HEK293 (cell line): ENCODE measurements around the gene AUH.

Source experiments
- ZNF510 ChIP-seq: fragments of 450-650 bp; formaldehyde crosslinking; IDR thresholded peaks from 2 replicates; pipeline ENCODE4 v1.5.1; 2018; ENCODE audit warnings: mild to moderate bottlenecking, missing genetic modification characterization, missing biosample characterization; ENCODE audit not compliant: insufficient replicate concordance
- TF ChIP-seq, protein P1 (sequence below): fragments of 450-650 bp; formaldehyde crosslinking; IDR thresholded peaks from 2 replicates; pipeline ENCODE4 v1.5.1; 2016; ENCODE audit warnings: missing biosample characterization, missing genetic modification characterization
- TF ChIP-seq, protein P2 (sequence below): sonication (generic); formaldehyde crosslinking; IDR thresholded peaks from 2 replicates; pipeline ENCODE4 v1.8.1; 2022; ENCODE audit warnings: mild to moderate bottlenecking, moderate library complexity, missing genetic modification reagents

DNA sequence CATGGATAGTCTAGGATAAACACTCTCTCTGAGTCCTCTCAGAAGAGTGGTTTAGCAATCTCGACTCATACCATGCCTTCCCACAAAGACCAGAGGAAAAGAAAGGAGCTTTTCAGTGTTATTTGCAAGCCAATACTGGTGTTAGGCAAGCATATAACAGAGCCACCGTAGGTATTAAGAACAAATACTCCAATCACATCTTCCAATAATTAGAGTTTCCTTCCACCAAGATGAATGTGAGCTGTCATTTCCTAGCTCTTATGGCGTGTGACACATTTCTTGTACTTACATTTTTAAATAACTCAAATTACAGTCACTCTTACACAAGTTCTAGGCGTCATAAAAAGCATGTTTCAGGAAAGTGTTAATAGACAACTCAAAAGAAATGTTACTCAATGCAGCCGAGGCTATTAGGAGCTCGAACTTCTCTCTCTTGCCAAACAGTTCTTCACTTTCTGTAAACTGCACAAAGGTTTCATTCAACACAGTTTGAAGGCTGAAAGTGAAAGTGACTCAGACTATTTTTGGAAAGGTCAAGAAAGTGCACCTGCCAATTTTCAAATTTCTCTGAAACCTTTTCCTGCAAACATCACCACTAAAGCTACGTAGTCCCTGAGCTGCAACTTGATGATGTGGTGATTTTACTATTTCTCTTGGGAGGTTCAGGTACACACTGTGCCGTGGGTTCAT is 153.8 kb downstream of the AUH start:
- TF ChIP-seq, protein P1, sequence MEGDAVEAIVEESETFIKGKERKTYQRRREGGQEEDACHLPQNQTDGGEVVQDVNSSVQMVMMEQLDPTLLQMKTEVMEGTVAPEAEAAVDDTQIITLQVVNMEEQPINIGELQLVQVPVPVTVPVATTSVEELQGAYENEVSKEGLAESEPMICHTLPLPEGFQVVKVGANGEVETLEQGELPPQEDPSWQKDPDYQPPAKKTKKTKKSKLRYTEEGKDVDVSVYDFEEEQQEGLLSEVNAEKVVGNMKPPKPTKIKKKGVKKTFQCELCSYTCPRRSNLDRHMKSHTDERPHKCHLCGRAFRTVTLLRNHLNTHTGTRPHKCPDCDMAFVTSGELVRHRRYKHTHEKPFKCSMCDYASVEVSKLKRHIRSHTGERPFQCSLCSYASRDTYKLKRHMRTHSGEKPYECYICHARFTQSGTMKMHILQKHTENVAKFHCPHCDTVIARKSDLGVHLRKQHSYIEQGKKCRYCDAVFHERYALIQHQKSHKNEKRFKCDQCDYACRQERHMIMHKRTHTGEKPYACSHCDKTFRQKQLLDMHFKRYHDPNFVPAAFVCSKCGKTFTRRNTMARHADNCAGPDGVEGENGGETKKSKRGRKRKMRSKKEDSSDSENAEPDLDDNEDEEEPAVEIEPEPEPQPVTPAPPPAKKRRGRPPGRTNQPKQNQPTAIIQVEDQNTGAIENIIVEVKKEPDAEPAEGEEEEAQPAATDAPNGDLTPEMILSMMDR (tag by site-specific recombination), result no peak
- TF ChIP-seq, protein P2, sequence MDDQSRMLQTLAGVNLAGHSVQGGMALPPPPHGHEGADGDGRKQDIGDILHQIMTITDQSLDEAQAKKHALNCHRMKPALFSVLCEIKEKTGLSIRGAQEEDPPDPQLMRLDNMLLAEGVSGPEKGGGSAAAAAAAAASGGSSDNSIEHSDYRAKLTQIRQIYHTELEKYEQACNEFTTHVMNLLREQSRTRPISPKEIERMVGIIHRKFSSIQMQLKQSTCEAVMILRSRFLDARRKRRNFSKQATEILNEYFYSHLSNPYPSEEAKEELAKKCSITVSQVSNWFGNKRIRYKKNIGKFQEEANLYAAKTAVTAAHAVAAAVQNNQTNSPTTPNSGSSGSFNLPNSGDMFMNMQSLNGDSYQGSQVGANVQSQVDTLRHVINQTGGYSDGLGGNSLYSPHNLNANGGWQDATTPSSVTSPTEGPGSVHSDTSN (CRISPR knock-in tag), result no peak
- TF ChIP-seq ZNF510 (tag by site-specific recombination), result no peak
